HG03342 (cell line): ENCODE results near the gene SV2C.
"Not testable (repeated sequence)": the region's sequence is repeated elsewhere in the genome, so short reads cannot be mapped to it uniquely, and the experiment has no call there.

Experiments used
- ATAC-seq: cut with Tn5 transposase; IDR thresholded peaks from one replicate; pipeline ENCODE4 v1.9.1; 2021; ENCODE audit warnings: mild to moderate bottlenecking, moderate library complexity; ENCODE audit not compliant: unreplicated experiment

SV2C gene

DNA sequence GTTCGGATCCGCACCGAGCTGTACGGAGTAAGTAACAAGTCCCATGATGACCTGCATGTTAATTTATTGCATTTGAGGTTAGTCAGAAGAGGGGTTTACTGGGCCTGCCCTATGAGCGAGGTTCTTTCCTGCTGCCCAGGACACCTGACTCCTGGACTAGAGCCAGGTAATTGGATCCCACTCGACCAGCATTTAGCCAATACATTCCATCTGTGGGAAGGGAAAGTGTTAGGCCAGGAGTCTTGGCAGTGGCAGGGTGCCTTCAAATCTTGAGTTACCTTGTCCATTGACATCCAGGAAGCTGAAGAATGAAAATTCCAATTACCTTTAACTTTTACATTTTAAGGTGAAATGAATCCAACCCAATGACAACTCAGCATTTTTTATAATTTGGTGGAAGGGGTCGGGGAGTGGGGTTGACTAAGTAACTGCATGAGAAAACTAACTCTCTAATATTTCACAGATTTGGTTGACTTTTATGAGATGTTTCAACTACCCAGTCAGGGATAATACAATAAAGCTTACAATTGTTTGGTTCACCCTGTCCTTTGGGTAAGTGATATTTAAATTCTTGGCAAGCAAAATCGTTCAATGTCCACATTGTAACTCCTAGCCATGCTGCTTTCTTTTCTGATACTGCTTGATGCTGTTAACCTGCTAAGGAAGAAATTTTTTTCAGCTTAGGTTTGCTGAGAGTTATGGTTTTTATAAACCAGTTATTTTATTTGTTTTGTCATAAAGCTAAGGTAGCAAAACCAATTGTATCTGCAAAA, 208.3 kb downstream of the SV2C start:
- no peak for ATAC-seq

DNA sequence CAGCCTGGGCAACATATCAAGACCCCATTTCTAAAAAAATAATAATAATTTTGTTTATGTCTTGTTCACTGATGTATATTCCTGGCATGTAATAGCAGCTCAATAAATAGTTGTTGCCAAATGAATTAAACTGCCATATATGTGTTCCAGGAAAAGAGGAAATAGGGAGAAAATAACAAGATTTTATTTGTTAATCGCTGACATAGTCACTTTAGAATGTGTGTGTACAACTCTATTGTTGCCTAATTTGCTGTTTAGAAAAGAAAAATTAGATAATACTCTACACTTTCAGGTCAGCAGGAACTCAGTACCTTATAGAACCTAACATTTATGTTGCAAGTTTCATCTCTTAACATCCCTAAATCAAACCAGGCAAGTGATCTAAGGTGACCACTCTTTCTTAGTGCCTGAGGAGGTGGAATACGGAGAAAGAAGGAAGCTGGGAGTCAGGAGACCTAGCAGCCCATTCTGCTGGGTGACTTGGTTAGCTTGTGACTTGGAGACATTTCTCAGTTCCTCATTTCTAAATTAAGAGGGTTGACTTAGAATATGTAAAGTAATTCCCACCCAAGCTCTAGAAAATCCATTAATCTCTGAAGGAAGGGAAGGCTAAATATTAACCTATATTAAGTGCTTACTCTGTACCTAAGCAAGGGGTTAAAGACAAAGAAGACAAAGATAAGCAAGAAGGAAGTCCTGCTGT, 209.6 kb downstream of the SV2C start:
- ATAC-seq: peak; percentile 85

DNA sequence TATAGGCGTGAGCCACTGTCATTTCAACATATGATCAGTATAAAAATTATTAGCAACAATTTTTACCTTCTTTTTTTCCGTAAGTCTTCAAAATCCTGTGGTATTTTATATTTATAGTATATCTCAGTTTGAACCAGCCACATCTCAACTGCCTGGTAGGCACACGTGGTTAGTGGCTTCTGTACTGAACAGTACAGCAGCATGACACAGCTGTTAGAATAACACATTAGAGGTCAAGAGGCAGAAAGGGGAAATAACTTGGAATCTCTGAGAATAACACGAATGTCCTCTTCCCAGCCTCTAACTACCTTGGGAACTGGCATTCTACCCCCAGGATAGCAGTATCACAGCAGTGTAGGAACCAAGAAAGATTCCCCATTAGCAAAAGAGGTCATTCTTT, 211.4 kb downstream of the SV2C start:
- ATAC-seq: no peak

DNA sequence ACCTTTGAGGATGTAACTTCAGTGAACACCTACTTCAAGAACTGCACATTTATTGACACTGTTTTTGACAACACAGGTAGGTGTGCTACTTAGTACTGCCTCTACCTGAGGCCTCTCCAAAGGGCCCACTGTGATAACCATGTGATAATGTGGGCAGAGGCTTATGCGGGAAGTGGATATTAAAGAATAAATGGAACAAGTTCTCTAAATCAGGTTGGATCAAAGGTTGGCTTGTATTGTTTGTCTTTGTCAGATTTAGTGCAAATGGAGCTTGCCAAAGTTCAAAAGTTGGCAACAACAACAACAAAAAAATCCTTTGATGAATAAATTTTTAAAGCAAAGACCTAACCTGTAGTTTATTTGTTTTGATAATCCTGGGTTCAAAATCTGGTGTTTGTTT, 215.7 kb downstream of the SV2C start:
- no peak for ATAC-seq

DNA sequence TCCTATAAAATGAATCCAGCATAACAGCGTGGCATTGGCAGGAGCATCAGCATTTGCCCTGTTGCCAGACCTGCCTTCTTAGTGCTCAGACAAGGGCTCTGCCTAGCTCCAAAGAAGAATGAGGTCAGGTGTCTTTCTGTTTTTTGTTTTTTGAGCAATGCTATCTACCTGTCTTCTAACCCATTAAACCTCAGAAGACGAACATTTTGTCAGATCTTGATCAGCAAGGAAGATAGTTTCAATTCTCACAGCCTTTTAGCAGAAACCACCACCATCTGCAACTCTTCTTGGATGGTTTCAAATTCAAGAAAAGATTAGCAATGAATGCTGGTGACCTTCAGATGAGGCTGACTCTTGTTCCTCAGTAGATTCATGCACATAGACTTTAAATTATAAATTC, 216.4 kb downstream of the SV2C start:
- no peak for ATAC-seq

DNA sequence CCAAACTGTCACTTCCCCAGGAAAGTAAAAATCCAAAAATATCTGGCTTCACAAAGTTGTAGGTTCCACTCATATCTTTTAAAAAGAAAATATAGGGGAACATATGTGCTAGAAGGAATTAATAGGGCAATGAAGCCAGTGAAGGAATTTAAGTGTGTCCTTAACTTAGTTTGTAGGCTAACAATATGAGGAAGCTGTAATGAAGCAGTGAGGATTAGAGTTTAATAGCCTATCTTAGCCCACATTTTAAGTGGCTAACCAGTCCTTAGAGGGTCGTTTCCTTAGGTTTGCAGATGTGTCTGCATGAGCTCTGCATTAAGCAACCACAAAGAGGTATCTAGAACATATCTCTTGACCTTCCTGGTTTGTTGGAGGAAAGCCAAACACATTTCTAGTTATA, 218.7 kb downstream of the SV2C start:
- not testable (repeated sequence) for ATAC-seq

DNA sequence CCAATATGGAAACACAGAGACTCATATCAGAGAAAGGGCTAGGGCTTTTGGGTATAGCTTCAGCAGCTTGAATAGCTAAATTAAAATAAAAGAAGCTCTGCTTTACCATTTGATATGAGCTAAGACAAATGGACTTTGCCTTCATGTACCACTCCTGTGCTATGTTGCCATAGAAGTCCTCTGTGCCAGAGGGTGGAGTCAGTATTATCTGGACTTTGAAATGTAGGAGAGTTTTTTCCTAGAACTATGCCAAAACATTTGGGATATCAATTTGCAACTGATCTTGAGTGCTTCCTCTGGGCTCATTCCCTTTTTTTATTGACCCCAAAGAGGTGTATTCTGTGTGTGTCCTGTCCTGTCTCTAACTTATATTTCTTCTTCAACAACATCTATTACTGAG, 219.5 kb downstream of the SV2C start:
- ATAC-seq: not testable (repeated sequence)

DNA sequence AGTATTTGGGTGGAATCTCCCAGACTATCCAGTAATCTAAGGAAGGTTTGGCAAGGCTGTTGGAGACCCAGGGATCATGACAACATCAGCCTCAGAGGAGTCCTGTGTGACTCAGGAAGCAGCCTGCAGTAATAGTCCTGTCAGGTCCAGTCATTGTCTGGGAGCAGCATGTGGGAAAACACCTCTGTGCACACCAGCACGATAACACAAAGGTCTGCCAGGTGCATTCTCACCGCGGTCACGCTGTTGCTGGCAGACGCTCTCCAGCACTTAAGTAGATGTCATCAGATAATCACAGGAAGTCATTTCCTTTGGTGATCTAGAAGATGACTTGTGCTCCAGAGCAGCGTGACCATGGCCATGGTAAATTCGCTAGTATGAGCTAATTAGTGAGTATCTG, 220.7 kb downstream of the SV2C start:
- ATAC-seq: peak; percentile 70

DNA sequence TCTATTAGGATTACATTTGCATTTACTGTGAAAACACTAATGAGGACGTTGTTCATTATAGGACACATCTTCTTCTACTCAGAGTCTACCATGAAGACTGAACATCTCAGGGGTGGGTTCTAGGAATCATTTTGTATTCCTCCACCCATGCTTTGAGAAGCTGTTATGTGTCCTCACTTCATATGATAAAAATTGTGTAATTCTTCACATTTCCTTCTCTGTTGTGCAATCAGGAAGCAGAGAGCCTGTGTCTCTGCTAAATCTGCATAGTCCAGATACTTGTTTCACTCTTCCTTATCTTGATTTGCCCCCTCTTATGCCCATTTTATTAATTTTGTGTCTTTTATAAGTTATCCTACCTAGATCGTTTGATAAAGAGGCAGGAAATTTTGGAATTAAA, 222.1 kb downstream of the SV2C start:
- no peak for ATAC-seq

DNA sequence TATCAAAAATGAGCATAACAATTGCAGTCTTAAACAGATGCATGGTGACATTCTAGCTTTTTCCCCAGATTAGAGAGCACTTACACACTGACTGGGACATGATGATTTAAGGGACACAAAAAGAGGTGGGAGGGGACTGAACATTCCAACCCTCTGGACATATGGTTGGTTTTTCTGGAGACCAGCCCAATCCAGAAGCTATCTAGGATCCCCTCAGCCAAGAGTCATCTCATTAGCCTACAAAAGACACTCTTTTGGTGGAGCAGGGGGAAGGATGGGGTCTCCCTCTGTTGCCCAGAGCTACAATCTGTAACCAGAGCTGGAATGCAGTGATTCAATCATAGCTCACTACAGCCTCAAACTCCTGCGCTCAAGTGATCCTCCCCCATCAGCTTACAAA, 222.6 kb downstream of the SV2C start:
- ATAC-seq: no peak

DNA sequence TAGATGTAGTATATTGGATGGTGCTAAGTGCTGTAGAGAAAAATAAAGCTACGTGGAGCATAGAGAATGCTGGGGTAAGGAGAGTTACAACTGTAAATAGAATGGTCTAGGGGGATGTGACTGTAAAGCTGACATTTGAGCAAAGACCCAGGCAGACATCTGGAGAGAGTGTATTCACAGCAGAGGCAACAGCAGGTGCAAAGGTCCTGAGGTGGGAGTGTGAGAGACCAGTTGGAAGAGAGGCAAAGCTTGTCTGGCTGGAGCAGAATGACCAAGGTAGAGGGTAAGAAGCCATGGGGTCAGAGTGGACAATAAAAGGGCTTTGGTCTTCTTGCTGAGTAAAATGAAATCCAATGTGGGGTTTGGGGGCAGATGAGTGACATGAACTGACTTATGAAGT, 227.0 kb downstream of the SV2C start:
- no peak for ATAC-seq

DNA sequence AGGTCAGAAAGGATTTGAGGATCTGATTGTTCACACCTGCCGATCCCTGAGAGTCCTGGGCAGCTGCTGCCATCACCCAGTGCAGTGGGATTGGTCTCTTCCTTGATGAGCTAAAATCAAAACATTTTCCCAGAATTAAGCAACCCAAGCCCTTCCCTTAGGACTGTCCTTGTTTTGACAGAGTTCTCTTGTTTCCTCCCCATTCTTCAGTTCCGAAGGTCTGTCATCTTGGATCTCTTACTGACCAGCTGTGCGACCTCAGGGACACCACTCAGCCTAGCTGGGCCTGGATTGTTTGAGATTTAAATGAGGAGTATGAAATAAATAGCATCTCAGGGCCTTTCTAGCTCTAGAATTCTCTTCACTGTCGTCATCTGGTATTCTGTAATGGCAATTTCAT, 229.6 kb downstream of the SV2C start:
- no peak for ATAC-seq

DNA sequence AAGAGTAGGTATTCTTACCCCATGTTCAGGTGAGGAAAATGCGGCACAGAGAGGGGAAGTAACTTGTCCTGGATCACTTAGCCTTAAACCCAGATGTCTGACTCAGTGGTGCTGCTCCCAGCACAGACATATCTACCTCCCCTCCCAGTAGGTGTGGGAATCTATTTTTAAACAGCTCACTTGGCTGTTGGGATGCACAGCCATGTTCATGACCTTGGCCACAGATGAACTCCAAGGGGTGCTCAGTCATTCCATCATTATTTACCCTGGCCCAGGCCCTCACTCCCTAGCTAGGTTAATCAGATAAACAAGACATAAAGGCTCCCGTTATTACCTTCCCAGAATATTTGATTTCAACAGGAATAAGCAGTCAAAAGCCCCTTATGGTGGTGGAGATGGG, 231.5 kb downstream of the SV2C start:
- no peak for ATAC-seq

DNA sequence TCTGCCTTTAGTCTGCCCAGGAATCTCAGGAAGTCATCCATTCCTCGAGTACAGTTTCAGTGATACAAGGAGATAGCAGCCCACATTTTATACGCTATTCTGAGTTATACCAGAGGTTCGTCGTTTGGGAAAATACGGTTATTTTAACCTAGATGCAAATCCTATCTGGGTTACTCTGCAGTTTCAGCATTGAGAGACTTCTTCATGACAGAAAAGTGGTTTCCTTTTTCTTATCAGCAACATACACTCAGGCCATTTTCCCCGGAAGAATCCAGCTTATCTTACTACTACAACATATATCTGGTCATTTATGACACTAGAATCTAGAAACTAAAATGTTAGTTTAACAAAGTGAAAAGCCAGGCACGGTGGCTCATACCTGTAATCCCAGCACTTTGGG, 236.5 kb downstream of the SV2C start:
- ATAC-seq: no peak

DNA sequence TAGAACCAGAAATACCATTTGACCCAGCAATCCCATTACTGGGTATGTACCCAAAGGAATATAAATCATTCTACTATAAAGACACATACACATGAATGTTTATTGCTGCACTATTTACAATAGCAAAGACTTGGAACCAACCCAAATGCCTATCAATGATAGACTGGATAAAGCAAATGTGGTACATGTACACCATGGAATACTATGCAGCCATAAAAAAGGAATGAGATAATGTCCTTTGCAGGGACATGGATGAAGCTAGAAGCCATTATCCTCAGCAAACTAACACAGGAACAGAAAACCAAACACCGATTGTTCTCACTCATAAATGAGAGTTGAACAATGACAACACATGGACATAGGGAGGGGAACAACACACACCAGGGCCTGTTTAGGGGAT, 240.3 kb downstream of the SV2C start:
- not testable (repeated sequence) for ATAC-seq

DNA sequence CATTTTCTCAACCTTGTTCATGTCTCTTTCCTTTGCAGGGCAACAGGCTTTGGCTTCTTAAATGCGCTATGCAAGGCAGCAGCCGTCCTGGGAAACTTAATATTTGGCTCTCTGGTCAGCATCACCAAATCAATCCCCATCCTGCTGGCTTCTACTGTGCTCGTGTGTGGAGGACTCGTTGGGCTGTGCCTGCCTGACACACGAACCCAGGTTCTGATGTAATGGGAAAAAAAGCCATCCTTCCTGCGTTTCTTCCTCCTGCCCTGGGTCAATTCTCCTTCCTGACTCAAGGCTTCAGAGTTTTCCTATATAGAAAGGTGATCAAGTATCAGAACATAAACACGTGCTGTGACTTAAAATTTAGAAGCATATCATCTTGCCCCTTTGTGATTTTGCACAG, 242.1 kb downstream of the SV2C start:
- ATAC-seq: no peak

DNA sequence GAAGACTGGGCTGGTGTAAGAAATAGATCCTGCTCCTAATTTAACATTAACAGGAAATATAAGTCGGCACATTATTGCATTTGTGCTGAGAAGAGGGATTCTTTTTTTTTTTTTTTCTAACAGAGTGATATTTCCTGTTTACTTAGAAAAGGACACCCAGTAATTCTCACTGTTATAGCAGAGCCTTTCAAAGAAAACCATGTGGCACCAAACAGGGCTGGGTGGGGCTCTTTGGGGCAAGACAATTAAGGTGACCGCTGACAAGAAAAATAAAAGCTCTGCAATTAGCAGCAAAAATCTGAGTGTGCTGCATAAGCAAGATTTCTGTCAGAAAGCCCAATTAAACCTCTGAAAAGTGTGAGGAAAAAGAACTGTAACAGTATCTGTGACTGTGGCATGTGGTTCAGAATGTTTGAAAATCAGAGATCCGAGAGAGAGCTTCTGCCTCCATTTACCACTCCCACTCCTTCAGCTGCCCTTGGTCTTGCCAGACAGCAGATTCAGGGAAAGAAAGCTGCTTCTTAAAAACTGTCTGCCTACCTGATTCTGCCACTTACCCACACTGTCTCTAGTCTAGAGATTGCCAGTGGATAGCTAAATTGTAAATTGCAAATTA, 242.8 kb downstream of the SV2C start:
- no peak for ATAC-seq

DNA sequence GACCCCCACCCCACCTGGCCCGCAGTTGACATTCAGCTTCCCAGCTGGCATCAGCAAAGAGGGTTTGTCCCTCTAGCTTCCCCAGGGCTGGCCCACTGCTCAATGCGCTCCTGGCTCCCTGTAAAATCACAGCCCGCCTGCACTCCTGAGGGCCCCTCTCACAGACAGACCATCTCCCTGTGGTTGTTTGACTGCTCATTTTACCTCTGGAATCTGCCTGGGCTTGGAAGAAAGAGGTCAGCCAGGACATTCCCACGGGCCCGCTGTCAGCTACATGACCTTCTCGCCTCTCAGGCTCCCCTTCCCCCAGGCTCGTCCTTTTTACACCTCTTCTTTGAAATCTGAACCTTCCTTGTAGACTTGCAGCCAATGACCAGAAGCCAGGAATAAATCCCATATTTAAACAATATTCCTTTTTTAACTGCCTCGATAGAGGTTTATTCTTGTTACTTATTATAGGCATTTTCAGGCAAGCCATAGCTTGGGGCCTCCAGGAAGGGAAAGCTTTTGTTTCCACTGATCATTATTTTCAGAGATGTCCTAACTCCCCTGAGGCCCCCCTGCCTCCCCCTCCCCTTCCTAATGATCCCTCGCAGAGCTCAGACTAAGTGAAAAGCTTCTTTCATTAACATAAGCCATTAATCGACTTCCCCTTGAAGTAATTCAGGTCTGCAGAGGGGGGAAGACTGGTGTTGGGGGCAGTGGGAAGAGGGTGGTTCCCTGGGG, 243.6 kb downstream of the SV2C start:
- ATAC-seq: no peak

DNA sequence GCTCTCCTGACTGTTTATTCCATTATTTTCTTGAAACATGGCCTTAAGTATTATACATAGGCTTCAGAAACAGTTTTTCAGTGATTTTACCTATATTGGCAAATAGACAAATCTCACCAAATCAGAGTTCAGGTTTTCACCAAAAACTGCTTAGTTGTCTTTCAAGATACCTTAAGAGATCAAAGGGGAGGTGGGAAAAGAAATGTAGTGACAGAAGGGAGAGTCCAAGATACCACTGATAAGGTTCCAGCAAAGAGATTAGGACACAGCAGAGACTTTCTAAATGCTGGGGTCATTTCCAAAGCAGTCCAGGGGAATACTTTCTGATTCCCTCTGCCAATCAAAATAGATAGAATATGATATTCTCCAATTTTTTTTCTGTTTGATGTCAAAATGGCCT, 246.2 kb downstream of the SV2C start:
- ATAC-seq: no peak

DNA sequence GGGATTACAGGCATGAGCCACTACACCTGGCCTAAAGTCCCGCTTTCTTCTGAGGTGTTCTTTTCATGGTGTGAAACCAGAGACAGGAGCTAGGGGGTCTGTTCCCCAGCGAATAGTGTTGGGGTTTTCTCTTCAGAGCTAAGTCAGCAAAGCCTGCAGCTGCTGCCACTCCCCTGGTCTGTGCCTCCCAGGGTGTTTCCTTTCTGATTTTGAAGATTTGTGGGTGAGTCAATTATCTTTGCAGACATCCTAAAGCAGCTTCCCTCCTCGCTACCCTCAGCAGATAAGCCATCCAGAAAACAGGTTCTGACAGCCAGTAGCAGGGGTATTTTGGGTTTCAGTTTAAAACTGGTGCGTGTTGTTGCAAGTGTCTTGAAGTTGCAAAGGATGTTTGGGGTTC, 247.9 kb downstream of the SV2C start:
- ATAC-seq: no peak

DNA sequence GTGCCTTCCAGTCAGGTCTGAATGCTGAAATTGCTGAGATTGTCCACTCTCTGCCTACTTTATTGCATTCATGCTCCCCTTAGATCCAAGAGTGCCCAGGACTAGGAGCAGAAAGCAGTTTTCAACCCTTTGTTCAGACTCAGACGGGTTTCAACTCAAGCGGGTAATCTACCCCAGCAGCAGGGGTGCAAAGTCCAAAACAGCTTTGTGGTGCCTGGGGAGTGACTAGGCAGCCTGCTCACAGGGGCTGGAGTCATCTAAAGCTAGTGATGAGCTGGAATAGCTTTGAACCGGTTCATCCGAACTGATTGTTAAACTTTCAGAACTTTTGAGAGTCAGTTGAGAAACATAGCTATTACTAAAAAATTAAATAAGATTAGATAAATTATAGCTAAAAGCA, 248.9 kb downstream of the SV2C start:
- no peak for ATAC-seq
